ENCODE data around the gene IFITM2. TPM values are rescaled to one million over a fixed set of nuclear protein-coding genes. Genes with fewer than 3 reads are reported as not detected.
"Not testable (repeated sequence)": the region's sequence is repeated elsewhere in the genome, so short reads cannot be mapped to it uniquely, and the experiment has no call there.

Gene IFITM2
- total and polyA plus RNA-seq, 2 of the 4 experiments (the other 2 are of a cell fraction) = 31.2 to 564 TPM

GRCh38 chr11:268716-269145, 38.9 kb upstream of the IFITM2 start:
- dilution Hi-C loops (cut with HindIII; ENCODE audit: low sequenced_read_pairs, unreplicated experiment) = not testable (repeated sequence)

More at GRCh38 chr11:268716-269145, 38.9 kb upstream of the IFITM2 start:
- in situ Hi-C loops (cut with MboI; ENCODE audit: low sequenced_read_pairs); H2BK5ac ChIP-seq (ENCODE audit: low read depth, low read length, poor library complexity, severe bottlenecking); H3K9ac ChIP-seq (ENCODE audit: low read depth, low read length); H3K56ac ChIP-seq (ENCODE audit: extremely low read depth, insufficient read depth, low read length); H4K20me1 ChIP-seq (ENCODE audit: insufficient read depth, low read length); H3K18ac ChIP-seq (ENCODE audit: low read depth, low read length); H3K27ac ChIP-seq (ENCODE audit: insufficient read depth, low read length); H2BK120ac ChIP-seq (ENCODE audit: low read depth, low read length); H3K4ac ChIP-seq (ENCODE audit: low read depth, low read length); H3K9me1 ChIP-seq (ENCODE audit: insufficient read depth, low read length); H4K91ac ChIP-seq (ENCODE audit: insufficient read depth, low read depth, low read length); H2BK20ac ChIP-seq (ENCODE audit: low read depth, low read length); H2AK5ac ChIP-seq (ENCODE audit: low read depth, low read length); CTCF ChIA-PET; H2BK15ac ChIP-seq (ENCODE audit: low read depth, low read length); H3K36me3 ChIP-seq (ENCODE audit: control insufficient read depth, insufficient read depth, low read length); H2AK9ac ChIP-seq (replicated peaks; ENCODE audit: low read depth, low read length, poor library complexity); H3K79me1 ChIP-seq (ENCODE audit: low read depth in 1 of 2, low read length in 2 of 2); intact Hi-C loops (cut with micrococcal nuclease); BruUV-seq (replicated peaks); H3K4me1 ChIP-seq (ENCODE audit: control insufficient read depth, insufficient read depth, low read length); H3K23ac ChIP-seq (ENCODE audit: low read depth, low read length); H3K9me3 ChIP-seq (ENCODE audit: control insufficient read depth, insufficient read depth, low read length); H4K8ac ChIP-seq (ENCODE audit: low read depth in 2 of 2, low read length in 2 of 2); H3K14ac ChIP-seq (replicated peaks; ENCODE audit: low read depth, low read length); H4K5ac ChIP-seq (ENCODE audit: low read depth, low read length): not testable (repeated sequence)
- H3K27me3 ChIP-seq (ENCODE audit: control insufficient read depth, insufficient read depth, low read length) = peaks cover 32% of the 10 kb centered on the region
- ATAC-seq (ENCODE audit: low read depth) = peak; percentile 91
- H3K4me3 ChIP-seq (ENCODE audit: insufficient read depth, low read depth, low read length) = peak overlapping the region; percentile 15; the same call in 1 of the 2 replicates
- H2AFZ ChIP-seq (replicated peaks; ENCODE audit: low read length, poor library complexity) = peak overlapping the region; percentile 61
- POLR2A ChIA-PET (ENCODE audit: unreplicated experiment) = interaction anchor here (0.5 kb wide), 2 partner anchors 18 to 38 kb away, joined by 3 read pairs; no protein-coding TSS in a partner anchor
- peak overlapping the region; percentile 76; the same call in 1 of the 2 replicates for H3K4me2 ChIP-seq (ENCODE audit: low read depth, low read length)
- DNase-seq = peak; percentile 44
- WGBS, 2 experiments (ENCODE audit: extremely low coverage in 2 of 2, insufficient read length in 1 of 2) = 60% methylated on average over 1 of the region's 16 CpGs; no CpG with 5 or more reads in 1 of the 2 experiments
- TF ChIP-seq CTCF (conservative IDR thresholded peaks at IDR 0.05; ENCODE audit: low read depth, low read length) = 0 out of 2 replicates have a peak, but pooled peaks have one; percentile 17

Measured in IMR-90 (cell line).